HepG2 (cell line): Measurements from ENCODE around the gene CACNA1I. TPM values are rescaled to one million over a fixed set of nuclear protein-coding genes. Genes with fewer than 3 reads are reported as not detected.

ENCODE experiments used
- DNMT3B ChIP-seq: conservative IDR thresholded peaks from 2 replicates; pipeline ENCODE4 v1.6.1; 2016; ENCODE audit warnings: missing biosample characterization, control low read depth
- GABPB1 ChIP-seq: IDR thresholded peaks from 2 replicates; pipeline ENCODE4 v1.6.1; 2016; ENCODE audit warnings: mild to moderate bottlenecking, missing genetic modification reagents, moderate library complexity, missing compliant biosample characterization
- IKZF1 ChIP-seq: fragments of 450-650 bp; IDR thresholded peaks from 2 replicates; pipeline ENCODE4 v1.7.1; 2016
- KDM4B ChIP-seq: sonication (generic); formaldehyde crosslinking; IDR thresholded peaks from 2 replicates; pipeline ENCODE4 v1.4.0; 2020; ENCODE audit warnings: missing genetic modification reagents
- MATR3 ChIP-seq: sonication (generic); formaldehyde crosslinking; IDR thresholded peaks from 2 replicates; pipeline ENCODE4 v1.4.0; 2020; ENCODE audit warnings: missing genetic modification reagents
- SOX6 ChIP-seq, 2 experiments: fragments of 450-650 bp in 1 of 2; sonication (generic) in 1 of 2; formaldehyde crosslinking in 1 of 2; IDR thresholded peaks; 2 replicates each; pipeline versions ENCODE4 v1.4.0 to v1.6.1; 2017 to 2020; ENCODE audit warnings: antibody characterized with exemption in 1 of 2, mild to moderate bottlenecking in 1 of 2, missing genetic modification reagents in 1 of 2
- SP5 ChIP-seq: IDR thresholded peaks from 2 replicates; pipeline ENCODE4 v1.6.1; 2016; ENCODE audit warnings: low read depth, borderline replicate concordance
- XRCC5 ChIP-seq: fragments of 200-400 bp; formaldehyde crosslinking; optimal IDR thresholded peaks from 2 replicates; pipeline ENCODE3; 2017; ENCODE audit warnings: mild to moderate bottlenecking, low read length
- ZNF546 ChIP-seq: sonication (generic); formaldehyde crosslinking; conservative IDR thresholded peaks from 2 replicates; pipeline ENCODE4 v1.8.1; 2023; ENCODE audit warnings: mild to moderate bottlenecking, missing genetic modification reagents
- ZNF614 ChIP-seq: IDR thresholded peaks from 2 replicates; pipeline ENCODE4 v1.6.1; 2018; ENCODE audit warnings: missing biosample characterization, missing genetic modification reagents, inconsistent platforms, borderline replicate concordance
- ZNF670 ChIP-seq: sonication (generic); formaldehyde crosslinking; IDR thresholded peaks from 2 replicates; pipeline ENCODE4 v1.8.0; 2022; ENCODE audit warnings: mild to moderate bottlenecking, missing genetic modification reagents, borderline replicate concordance
- ZSCAN21 ChIP-seq: sonication (generic); formaldehyde crosslinking; IDR thresholded peaks from 2 replicates; pipeline ENCODE4 v1.8.0; 2022; ENCODE audit warnings: mild to moderate bottlenecking, missing genetic modification reagents, moderate library complexity, borderline replicate concordance
- polyA plus RNA-seq, 8 experiments: library from polyadenylated mRNA; depleted of rRNA in 3 of 8; stranded (reverse) in 7 of 8; unstranded in 1 of 8; fragments of >200 nt; fragmentation: Illumina TruSeq in 4 of 8; extraction: Trizol in 4 of 8; gene quantifications; 2 replicates each; pipeline versions ENCODE4 v1.2.1 to v1.2.3, GENCODE V29; 2011 to 2016; ENCODE audit warnings: low read depth in 4 of 8, missing spikeins in 1 of 8, mixed read lengths in 1 of 8; ENCODE audit not compliant: insufficient read depth in 1 of 8
- total RNA-seq, 5 experiments: library from RNA; depleted of rRNA; stranded (reverse); fragments of >200 nt; fragmentation: Illumina TruSeq; extraction: Trizol; gene quantifications; 2 replicates each; pipeline ENCODE4 v1.2.3, GENCODE V29; 2016; ENCODE audit warnings: low read depth in 1 of 5
- TF ChIP-seq, protein P1 (sequence below): sonication (generic); formaldehyde crosslinking; IDR thresholded peaks from 2 replicates; pipeline ENCODE4 v1.8.0; 2022; ENCODE audit warnings: mild to moderate bottlenecking, missing genetic modification reagents, borderline replicate concordance
- TF ChIP-seq, protein P2 (sequence below): sonication (generic); formaldehyde crosslinking; IDR thresholded peaks from 2 replicates; pipeline ENCODE4 v1.5.0; 2020; ENCODE audit warnings: missing genetic modification reagents
- TF ChIP-seq, protein P3 (sequence below): sonication (generic); formaldehyde crosslinking; IDR thresholded peaks from 2 replicates; pipeline ENCODE4 v1.8.1; 2023; ENCODE audit warnings: mild to moderate bottlenecking, moderate library complexity, missing genetic modification reagents
- TF ChIP-seq, protein P4 (sequence below): sonication (generic); formaldehyde crosslinking; IDR thresholded peaks from 2 replicates; pipeline ENCODE4 v1.5.1; 2020; ENCODE audit warnings: mild to moderate bottlenecking, missing genetic modification reagents, borderline replicate concordance
- TF ChIP-seq, protein P5 (sequence below): sonication (generic); formaldehyde crosslinking; IDR thresholded peaks from 2 replicates; pipeline ENCODE4 v1.4.0; 2020; ENCODE audit warnings: missing genetic modification reagents, mild to moderate bottlenecking, borderline replicate concordance

The CACNA1I gene
- total and polyA plus RNA-seq, 2 of the 13 experiments (the other 11 are each of a cell fraction or from before 2014, with no cell fraction given), result not detected

DNA sequence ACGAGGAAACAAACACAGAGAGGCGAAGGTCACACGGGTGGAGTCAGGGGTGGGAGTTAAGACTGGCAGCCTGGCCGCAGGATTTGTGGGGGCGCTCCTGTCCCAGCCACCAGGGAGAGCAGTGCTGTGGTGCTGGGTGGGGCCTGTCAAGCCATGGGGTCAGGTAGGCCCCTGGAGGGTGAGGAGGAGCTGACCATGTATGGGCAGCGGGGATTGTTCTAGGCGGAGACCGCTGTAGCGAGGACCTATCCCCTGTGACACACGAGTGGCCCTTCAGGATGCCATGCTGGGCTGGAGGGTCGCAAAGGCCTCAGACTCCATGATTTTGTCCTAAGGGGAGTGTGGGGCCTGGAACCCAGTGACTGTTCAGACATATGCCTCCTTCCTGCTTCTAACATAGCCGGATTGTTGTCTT is 36.5 kb upstream of the CACNA1I start (continued):
- TF ChIP-seq, protein P1, sequence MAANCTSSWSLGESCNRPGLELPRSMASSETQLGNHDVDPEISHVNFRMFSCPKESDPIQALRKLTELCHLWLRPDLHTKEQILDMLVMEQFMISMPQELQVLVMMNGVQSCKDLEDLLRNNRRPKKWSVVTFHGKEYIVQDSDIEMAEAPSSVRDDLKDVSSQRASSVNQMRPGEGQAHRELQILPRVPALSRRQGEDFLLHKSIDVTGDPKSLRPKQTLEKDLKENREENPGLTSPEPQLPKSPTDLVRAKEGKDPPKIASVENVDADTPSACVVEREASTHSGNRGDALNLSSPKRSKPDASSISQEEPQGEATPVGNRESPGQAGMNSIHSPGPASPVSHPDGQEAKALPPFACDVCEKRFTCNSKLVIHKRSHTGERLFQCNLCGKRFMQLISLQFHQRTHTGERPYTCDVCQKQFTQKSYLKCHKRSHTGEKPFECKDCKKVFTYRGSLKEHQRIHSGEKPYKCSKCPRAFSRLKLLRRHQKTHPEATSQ (CRISPR knock-in tag), result no peak
- no peak for TF ChIP-seq DNMT3B (CRISPR knock-in tag)
- TF ChIP-seq XRCC5, result peak; percentile 67
- 0 out of 2 replicates have a peak, but pooled peaks have one; percentile 63 for TF ChIP-seq ZNF546 (CRISPR knock-in tag)
- TF ChIP-seq, protein P2, sequence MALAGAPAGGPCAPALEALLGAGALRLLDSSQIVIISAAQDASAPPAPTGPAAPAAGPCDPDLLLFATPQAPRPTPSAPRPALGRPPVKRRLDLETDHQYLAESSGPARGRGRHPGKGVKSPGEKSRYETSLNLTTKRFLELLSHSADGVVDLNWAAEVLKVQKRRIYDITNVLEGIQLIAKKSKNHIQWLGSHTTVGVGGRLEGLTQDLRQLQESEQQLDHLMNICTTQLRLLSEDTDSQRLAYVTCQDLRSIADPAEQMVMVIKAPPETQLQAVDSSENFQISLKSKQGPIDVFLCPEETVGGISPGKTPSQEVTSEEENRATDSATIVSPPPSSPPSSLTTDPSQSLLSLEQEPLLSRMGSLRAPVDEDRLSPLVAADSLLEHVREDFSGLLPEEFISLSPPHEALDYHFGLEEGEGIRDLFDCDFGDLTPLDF (CRISPR knock-in tag), result no peak
- peak; percentile 28; the same call in 1 of the 2 replicates for TF ChIP-seq SP5 (CRISPR knock-in tag)
- TF ChIP-seq, protein P3, sequence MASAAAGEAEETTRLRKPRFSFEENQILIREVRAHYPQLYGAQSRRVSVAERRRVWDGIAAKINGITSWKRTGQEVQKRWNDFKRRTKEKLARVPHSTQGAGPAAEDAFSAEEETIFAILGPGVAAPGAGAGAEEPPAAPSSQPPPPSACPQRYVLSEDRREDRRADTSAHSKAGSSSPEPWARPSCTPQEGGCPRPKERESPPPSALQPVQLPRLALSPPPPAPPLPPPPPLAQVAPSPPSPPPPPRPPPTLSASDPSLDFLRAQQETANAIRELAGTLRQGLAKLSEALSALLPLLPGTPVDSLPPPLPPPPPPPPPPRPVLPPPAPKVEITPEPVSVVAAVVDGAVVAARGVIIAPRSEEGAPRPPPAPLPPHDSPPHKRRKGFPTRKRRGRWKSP (CRISPR knock-in tag), result 0 out of 2 replicates have a peak, but pooled peaks have one; percentile 37
- no peak for TF ChIP-seq SOX6 (IDR thresholded peaks at IDR 0.05)
- peak; percentile 56 for TF ChIP-seq SOX6 (CRISPR knock-in tag; IDR thresholded peaks at IDR 0.05)
- no peak for TF ChIP-seq ZNF670 (CRISPR knock-in tag)
- TF ChIP-seq, protein P4, sequence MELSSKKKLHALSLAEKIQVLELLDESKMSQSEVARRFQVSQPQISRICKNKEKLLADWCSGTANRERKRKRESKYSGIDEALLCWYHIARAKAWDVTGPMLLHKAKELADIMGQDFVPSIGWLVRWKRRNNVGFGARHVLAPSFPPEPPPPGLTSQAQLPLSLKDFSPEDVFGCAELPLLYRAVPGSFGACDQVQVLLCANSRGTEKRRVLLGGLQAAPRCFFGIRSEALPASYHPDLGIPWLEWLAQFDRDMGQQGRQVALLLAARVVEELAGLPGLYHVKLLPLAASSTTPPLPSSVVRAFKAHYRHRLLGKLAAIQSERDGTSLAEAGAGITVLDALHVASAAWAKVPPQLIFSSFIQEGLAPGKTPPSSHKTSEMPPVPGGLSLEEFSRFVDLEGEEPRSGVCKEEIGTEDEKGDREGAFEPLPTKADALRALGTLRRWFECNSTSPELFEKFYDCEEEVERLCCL (CRISPR knock-in tag), result no peak
- TF ChIP-seq KDM4B (CRISPR knock-in tag), result 0 out of 2 replicates have a peak, but pooled peaks have one; percentile 10
- TF ChIP-seq MATR3 (CRISPR knock-in tag), result no peak
- TF ChIP-seq GABPB1 (CRISPR knock-in tag), result peak; percentile 47; the same call in 1 of the 2 replicates
- TF ChIP-seq ZNF614 (CRISPR knock-in tag), result no peak
- TF ChIP-seq, protein P5, sequence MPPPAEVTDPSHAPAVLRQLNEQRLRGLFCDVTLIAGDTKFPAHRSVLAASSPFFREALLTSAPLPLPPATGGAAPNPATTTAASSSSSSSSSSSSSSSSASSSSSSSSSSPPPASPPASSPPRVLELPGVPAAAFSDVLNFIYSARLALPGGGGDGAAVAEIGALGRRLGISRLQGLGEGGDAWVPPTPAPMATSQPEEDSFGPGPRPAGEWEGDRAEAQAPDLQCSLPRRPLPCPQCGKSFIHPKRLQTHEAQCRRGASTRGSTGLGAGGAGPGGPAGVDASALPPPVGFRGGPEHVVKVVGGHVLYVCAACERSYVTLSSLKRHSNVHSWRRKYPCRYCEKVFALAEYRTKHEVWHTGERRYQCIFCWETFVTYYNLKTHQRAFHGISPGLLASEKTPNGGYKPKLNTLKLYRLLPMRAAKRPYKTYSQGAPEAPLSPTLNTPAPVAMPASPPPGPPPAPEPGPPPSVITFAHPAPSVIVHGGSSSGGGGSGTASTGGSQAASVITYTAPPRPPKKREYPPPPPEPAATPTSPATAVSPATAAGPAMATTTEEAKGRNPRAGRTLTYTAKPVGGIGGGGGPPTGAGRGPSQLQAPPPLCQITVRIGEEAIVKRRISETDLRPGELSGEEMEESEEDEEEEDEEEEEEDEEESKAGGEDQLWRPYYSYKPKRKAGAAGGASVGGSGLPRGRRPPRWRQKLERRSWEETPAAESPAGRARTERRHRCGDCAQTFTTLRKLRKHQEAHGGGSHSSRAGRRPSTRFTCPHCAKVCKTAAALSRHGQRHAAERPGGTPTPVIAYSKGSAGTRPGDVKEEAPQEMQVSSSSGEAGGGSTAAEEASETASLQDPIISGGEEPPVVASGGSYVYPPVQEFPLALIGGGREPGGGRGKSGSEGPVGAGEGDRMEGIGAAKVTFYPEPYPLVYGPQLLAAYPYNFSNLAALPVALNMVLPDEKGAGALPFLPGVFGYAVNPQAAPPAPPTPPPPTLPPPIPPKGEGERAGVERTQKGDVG (CRISPR knock-in tag), result no peak
- no peak for TF ChIP-seq IKZF1
- no peak; the same call in 1 of the 2 replicates for TF ChIP-seq ZSCAN21
